GM15510 (cell line): ENCODE data around the gene MCRIP2.

Source experiments
- POLR2A ChIP-seq: IDR thresholded peaks from 3 replicates; pipeline ENCODE4 v1.6.1; 2011; ENCODE audit warnings: borderline replicate concordance; ENCODE audit not compliant: insufficient read length; ENCODE audit errors: extremely low read depth

The MCRIP2 gene

DNA sequence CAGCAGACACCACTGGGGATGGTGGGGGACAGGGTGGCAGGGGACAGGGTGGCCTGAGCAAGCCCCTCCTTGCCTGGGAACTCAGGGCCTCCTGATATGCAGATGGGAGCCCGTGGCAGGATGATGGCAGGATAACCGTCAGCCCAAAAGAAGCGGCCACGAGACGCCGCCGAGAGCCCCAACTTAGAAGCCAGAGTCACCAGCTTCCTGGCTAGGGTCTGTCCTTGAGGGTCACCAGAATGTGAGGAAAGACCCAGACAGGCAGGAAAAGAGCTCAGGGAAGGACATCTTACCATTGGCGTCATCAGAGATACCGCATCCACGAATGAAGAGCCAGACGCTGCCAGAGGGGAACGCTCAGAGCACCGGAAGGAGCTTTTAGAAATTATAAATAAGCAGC, 32.3 kb upstream of the MCRIP2 start:
- no peak for TF ChIP-seq POLR2A

DNA sequence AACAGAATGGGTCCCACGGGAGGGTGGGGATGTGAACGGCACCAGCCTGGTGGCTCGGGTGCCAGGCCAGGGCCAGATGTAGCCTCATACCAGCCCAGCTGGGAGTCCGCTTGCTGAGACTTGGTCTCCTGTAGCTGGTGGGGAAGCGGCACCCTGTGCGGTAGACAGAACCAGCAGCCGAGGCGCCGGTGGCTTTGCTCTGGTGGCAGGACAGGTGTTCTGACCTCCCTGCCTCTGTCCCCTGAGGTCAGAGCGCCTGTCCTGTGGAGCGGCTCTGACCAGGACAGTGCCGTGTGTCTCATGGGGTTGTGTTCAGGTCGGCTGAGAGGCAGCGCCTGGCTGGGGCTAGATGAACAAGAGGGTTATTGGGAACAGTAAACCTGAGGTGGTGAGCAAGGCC, 31.6 kb upstream of the MCRIP2 start:
- TF ChIP-seq POLR2A: no peak

DNA sequence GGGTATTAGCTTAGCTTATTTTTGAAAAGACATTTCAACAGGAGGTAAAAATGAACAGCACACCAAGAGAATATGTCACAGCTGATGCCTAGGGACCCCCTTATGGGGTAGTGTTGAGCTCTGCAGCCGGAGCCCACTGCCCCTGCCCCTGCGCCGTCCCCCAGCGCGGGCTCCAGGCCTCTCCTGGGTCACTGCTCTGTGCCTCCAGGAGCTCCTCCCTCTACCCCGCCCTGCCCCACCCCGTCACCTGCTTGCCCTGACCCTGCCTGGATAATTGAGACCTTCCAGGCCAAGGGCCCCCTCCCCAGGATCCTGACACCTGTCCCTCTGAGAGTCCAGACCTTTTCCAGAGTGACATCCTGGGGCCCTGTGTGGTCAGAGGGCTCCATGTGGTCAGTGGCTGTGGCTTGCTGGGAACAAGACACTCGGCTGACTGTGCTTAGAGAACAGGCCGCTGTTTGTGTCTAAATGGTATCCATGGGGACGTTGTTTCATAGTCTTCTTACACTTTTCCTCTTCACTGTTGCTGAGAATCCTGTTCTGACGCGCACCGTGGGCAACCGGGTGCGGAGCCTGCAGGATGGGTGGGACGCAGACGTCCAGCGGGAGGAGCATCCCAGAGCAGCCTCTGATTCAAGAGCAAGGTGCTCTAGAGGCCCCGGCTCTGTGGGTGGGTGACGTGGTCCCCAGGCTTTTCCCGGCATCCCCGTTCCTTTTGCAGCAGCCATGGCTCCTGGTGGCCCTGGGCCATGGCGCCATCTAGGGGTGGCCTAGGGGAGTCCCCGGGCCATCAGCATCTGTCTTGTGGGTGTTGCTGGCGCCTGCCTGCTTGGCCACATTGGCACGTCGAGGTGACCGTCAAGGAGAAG, 30.9 kb upstream of the MCRIP2 start:
- no peak for TF ChIP-seq POLR2A

DNA sequence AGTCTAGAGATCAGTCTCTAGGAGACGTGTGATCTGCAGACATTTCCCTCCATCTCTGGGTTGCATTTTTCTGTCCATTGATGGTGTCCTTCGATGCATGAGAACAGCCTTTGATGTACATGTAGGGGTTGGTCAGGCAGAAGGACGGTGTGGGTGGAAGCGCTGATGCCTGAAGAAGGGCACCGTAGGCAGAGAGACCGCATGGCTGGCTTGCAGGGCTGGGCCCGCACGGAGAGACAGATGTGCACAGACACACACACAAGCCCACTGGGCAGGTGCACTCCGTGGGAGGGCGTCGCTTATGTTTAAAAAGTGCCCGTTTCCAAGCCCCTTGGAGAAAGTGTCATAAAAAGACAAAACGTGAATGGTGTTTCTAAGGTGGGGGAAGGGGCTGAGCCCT, 26.5 kb upstream of the MCRIP2 start:
- no peak for TF ChIP-seq POLR2A

DNA sequence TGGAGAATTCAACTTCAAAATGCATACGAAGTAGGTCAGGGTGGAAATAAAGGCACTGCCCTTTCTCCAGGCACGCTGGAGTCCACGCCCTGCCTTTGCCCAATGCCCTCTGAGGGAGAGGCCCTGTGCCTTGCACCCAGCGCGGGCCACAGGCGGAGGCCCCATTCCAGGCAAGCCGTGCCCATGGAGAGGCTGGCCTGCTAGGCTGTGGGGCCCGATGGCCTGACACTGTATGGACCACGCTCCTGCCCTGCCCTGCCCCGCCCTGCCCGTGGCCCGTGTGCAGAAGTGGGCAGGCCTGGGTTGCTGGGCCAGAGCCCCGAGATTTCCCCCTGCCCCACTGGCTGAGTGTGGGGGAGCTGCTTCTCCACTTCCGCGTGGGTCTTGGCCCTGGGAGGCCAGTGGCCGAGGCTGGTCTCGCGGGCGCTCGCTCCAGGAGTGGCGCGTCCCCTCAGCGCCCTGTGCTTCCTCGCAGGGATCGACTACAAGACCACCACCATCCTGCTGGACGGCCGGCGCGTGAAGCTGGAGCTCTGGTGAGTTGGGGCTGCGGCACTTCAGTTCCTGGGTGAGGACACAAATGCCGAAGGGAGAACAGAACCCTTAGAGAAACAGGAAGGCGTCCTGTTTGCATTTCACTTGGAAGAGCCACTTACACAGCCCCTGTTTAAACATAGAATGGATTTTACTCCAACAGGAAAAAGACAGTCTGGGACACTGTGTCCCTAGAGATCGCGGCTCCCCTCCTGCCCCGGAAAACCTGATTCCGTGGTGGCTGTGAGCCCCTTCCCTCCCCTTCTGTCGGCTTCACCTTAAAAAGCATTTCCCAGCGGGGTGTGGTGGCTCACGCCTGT, 24.7 kb upstream of the MCRIP2 start:
- no peak for TF ChIP-seq POLR2A

DNA sequence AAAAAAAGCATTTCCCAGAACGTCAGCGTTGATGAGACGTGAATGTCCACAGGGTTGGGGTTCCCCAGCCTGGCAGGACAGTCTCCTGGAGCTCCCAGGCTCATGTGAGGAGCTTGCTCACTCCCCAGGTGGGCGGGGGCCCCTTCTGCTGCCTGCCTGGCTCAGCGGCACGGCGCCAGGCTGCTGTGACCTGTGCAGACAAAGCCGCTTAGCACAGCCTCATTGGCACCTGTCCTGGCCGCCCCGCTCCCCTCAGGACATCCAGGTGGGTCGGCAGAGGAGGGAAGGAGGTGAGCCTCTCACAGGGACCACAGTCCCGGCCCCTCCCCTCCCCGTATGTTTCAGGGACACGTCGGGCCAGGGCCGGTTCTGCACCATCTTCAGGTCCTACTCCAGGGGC, 23.8 kb upstream of the MCRIP2 start:
- no peak for TF ChIP-seq POLR2A

DNA sequence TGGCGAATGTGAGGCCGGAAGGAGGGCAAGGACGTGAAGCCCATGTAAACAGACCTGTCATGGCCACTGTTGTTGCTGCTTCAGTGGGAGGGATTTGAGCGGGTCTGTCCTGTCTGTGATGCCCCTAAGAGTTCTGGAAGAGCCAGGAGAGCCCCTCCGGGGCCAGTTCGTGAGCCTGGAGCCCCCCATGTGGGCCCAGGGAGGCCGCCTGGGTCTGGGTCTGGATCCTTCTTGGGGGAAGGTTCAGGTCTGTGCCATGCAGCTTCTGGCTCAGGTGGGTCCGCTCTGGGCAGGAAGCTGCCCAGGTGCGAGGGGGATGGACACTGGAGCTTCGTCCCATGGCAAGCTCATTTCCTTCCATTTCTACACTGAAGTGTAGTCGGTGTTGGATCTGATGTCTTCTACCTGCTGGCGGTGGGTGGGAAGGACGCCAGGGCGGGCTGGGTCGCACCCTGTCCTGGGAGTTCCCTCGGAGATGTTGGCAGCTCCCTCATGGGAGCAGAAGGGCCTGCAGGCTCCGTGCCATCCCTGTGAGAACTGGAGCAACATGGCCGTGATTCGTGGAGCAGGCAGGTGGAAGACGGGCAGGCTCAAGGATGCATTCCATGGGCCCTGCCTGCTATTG, 22.0 kb upstream of the MCRIP2 start:
- no peak for TF ChIP-seq POLR2A

DNA sequence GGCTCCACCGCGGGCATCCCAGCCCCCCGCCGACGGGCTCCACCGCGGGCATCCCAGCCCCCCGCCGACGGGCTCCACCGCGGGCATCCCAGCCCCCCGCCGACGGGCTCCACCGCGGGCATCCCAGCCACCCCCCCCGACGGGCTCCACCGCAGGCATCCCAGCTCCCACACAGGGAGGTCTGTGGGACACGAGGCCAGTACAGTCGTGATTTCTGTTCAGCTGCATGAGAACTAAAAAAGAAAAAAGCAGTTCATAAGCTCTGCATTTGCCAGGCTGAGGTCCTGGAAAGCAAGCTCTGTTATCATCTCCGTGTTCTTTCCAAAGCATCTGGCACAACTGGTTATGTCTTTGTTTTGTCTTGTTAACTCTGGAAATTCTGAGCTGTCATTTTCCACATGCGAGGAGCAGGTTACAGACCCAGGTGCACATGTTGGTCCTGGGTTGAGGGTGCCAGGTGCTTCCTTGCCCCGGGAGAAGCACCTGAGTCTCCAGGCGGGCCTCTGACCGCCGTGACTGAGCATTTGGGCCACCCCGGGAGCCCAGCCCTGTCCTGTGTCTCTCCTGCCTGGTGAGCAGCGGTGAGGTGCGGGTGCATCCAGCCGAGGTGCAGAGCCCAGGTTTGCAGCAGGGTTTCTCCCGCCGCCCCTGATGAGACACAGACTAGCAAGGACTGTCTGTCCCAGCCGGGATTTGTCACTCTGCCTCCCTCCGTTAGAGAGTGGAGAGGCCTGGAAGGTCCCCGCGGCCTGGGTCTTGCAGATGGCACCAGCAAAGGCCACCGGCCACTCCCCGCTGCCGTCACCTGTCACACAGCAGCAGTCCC, 20.7 kb upstream of the MCRIP2 start:
- TF ChIP-seq POLR2A: no peak

DNA sequence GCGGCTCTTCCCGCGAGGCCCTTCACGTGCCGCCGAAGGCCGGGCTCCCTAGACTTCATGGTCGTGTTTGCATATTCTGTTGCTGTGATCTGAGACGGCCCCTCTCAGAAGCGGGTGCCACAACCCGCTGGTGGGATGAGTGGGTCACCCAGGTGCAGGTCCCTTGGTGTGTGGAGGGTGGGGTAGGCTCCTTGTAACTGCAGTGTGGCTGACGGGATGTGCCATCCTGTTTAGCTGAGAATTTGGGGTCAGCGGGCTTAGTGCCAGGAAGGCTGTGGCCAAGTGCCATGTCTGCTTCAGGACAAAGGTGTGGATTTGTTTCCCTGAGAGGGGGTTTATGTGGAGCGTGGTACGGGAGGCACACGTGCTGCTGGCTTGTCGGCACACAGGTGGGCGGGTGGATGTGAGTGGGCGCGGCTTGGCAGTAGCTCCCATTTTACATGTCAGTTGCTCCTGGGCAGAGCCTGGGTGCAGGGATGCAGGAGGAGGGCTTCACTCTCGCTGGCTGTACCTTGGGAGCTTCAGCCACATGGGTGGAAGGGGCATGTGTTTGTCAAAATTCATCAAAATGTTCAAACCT, 20.0 kb upstream of the MCRIP2 start:
- no peak for TF ChIP-seq POLR2A

DNA sequence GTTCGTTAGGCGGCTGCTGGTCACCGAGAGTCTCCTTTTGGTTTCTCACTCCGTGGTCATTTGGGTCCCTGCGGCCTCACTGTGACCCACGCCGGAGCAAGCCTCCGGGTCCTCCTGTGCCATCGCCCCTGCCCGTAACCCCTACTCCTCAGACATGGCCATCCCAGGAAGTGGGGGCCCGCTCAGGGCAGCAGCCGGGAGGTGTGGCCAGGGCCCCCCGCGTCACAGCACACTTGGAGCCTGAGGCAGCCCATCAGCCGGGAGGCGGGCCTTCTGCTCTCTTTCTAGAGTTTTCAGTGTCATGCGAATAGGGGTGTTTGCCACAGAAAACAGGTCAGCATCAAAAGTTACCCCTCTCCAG, 18.7 kb upstream of the MCRIP2 start:
- no peak for TF ChIP-seq POLR2A

DNA sequence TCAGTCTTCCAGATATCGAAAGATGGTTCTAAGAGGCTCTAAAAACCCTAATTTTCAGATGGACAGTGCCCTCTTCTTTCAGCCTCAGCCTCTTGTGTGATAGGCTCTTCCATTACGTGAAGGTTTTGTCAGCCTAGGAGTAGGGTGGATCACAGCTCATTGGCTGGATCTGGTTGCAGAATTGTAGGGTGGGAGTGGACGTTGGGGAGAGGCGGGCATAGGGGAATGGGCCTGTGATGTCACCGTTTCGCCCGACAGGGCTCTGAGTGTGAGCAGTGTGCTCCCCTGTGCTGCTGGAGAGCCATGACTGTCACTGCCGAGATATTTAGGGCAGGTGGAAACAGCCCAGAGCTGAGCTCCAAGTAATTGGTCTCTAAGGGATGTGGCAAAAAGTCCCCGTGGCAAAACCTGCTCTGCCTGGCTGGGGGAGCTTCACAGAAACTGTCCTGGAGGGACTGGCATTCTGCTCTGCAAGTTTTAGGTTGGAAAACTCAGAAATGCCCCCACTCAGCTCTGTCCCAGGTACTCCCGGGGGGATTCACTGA, 17.0 kb upstream of the MCRIP2 start:
- no peak for TF ChIP-seq POLR2A

DNA sequence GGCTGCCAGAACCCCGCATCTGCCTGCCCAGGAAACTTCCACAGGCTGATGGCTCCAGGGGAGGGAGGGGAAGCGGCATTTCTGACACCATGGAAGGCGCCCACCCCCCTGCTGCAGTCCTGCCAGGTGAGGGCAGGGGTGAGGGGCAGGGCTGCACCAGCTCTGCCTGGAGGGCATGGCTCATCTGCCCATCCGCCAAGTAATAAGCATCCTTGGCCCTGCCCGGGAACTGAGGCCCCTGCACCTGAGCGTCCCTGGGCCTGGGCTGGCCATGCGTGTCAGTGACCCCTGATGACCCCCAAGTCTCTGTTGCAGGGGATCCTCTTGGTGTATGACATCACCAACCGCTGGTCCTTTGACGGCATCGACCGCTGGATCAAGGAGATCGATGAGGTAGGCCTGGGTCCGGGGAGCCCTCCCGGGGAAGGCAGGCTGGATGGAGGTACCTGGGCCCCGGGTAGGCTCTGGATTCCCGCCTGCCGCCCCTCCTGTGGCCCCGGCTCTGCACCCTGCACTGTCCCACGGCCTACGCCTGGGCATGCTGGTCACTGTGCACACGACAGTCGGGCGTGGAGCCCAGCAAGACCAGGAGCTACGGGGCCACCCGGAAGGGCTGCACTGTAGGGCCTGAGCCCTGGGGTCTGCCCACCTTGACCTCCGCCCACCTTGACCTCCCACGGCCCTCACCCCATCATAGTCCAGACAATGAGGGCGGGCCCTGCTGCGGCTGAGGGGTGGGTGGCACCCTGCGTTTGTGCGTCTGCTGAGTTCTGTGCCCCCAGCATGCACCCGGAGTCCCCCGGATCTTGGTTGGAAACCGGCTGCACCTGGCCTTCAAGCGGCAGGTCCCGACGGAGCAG, 16.3 kb upstream of the MCRIP2 start:
- TF ChIP-seq POLR2A: no peak
